Tibial artery (tissue), 4 donors: Measurements from ENCODE around the gene PSMG2.
A peak's percentile ranks its signal among the peaks of the same experiment; 100 is the strongest.

ENCODE experiments used
- DNase-seq, 2 donors: peaks; one replicate each; pipeline ENCODE4 v3.0.0-alpha.2; 2019
- H3K27ac ChIP-seq, 2 donors: fragments of 200-600 bp; sonication (generic) in 1 of 2; 1 replicate in 1 of 2; 2 replicates in 1 of 2; pipeline ENCODE4 v1.5.1; 2018 to 2019; ENCODE audit warnings: mild to moderate bottlenecking in 1 of 2
- H3K27me3 ChIP-seq, 2 donors: fragments of 200-600 bp; sonication (generic) in 1 of 2; one replicate each; pipeline versions ENCODE4 v1.5.1 to v1.6.0; 2016 to 2019
- H3K36me3 ChIP-seq, 3 donors: fragments of 200-600 bp; sonication (generic) in 2 of 3; one replicate each; pipeline ENCODE4 v1.5.1; 2016 to 2019; ENCODE audit warnings: mild to moderate bottlenecking in 2 of 3
- H3K4me1 ChIP-seq, 4 donors: fragments of 200-600 bp; sonication (generic) in 2 of 4; 1 replicate in 3 of 4; 2 replicates in 1 of 4; pipeline ENCODE4 v1.5.1; 2016 to 2019
- H3K4me3 ChIP-seq, 2 donors: fragments of 200-600 bp; sonication (generic) in 1 of 2; 1 replicate in 1 of 2; 2 replicates in 1 of 2; pipeline ENCODE4 v1.5.1; 2018 to 2019; ENCODE audit warnings: mild to moderate bottlenecking in 2 of 2
- H3K9me3 ChIP-seq, 3 donors: fragments of 200-600 bp; sonication (generic) in 1 of 3; one replicate each; pipeline ENCODE4 v1.5.1; 2016 to 2019
- CTCF ChIP-seq, 2 experiments: fragments of 200-600 bp in 1 of 2; fragments of 450-650 bp in 1 of 2; IDR thresholded peaks; one replicate each; pipeline ENCODE4 v1.5.1; 2017 to 2019; ENCODE audit warnings: antibody characterized with exemption in 2 of 2, mild to moderate bottlenecking in 1 of 2, moderate library complexity in 1 of 2
- intact Hi-C: fragments of 100-400 bp; cut with DNase I; formaldehyde crosslinking; loops from one replicate; pipeline ENCODE4 v1.15.0; 2023; ENCODE audit warnings: low total_unique reads

Gene PSMG2

GRCh38 chr18:12702221-12703095 is at the start of gene PSMG2, which contains the start of gene CEP76:
Gene PSMG2 (plus strand): TSS chr18:12703042. CDS start chr18:12703108, 66 bp downstream.
Gene CEP76 (minus strand): TSS chr18:12702723. CDS start chr18:12702548, 175 bp downstream.
- intact Hi-C loops, result no loop called here

GRCh38 chr18:12654971-12655370 is 47.9 kb upstream of the PSMG2 start:
- DNase-seq, result no peak
- no peaks in the 10 kb centered on the region for H3K27me3 ChIP-seq
- H3K4me1 ChIP-seq, result peaks cover 0 to 41% (median 19%) of the 10 kb centered on the region in 4 donors
- no peaks in the 10 kb centered on the region for H3K36me3 ChIP-seq
- TF ChIP-seq CTCF (IDR thresholded peaks at IDR 0.05), result no peak
- no peak overlapping the region for H3K4me3 ChIP-seq
- intact Hi-C loops, result loop anchor here (5.0 to 10.0 kb wide), 2 partner anchors 248 to 380 kb away; partner anchors contain the start of gene PRELID3A
- no peak overlapping the region for H3K27ac ChIP-seq
- no peaks in the 10 kb centered on the region for H3K9me3 ChIP-seq

More at GRCh38 chr18:12702221-12703095, at the start of gene PSMG2, which contains the start of gene CEP76:
- no peaks in the 10 kb centered on the region for H3K27me3 ChIP-seq
- H3K27ac ChIP-seq, result peak within 1 kb of the TSS; percentile 93 to 95
- peaks cover 0 to 38% (median 25%) of the 10 kb centered on the region in 4 donors for H3K4me1 ChIP-seq
- H3K9me3 ChIP-seq, result no peaks in the 10 kb centered on the region
- DNase-seq, result peak; percentile 88 to 93
- H3K4me3 ChIP-seq, result peak within 1 kb of the TSS; percentile 88 to 90
- no peak for TF ChIP-seq CTCF (IDR thresholded peaks at IDR 0.05)
- H3K36me3 ChIP-seq, result peaks cover 13 to 22% (median 14%) of the 10 kb centered on the region in 3 donors

- DNase-seq, result no peak
- Histone ChIP-seq H3K27me3 (no peaks in the 10 kb centered on the region), H3K36me3 (peaks cover 0 to 8% (median 0%) of the 10 kb centered on the region in 3 donors), H3K27ac (peak overlapping the region; percentile 97 to 99), H3K4me1 (peaks cover 0 to 35% (median 16%) of the 10 kb centered on the region in 4 donors), H3K9me3 (no peaks in the 10 kb centered on the region), H3K4me3 (peak overlapping the region; percentile 77 to 83)
- TF ChIP-seq CTCF (IDR thresholded peaks at IDR 0.05), result no peak
- intact Hi-C loops, result loop anchor here (5.0 to 10.0 kb wide), 2 partner anchors 249 to 382 kb away; partner anchors contain the start of gene PRELID3A
These were observed 46.3 kb upstream of the PSMG2 start for GRCh38 chr18:12656605-12656937.

GRCh38 chr18:12656938-12657683 is 45.7 kb upstream of the PSMG2 start:
- intact Hi-C loops, result loop anchor here (5.0 to 10.0 kb wide), 2 partner anchors 250 to 382 kb away; partner anchors contain the start of gene PRELID3A
- DNase-seq, result peak; percentile 36 to 74

More at GRCh38 chr18:12656938-12657683, 45.7 kb upstream of the PSMG2 start:
- no peak for TF ChIP-seq CTCF (IDR thresholded peaks at IDR 0.05)
- Histone ChIP-seq H3K27ac (peak overlapping the region; percentile 97 to 99), H3K27me3 (no peaks in the 10 kb centered on the region), H3K4me3 (peak overlapping the region; percentile 77 to 83), H3K36me3 (peaks cover 0 to 8% (median 0%) of the 10 kb centered on the region in 3 donors), H3K4me1 (peaks cover 0 to 29% (median 15%) of the 10 kb centered on the region in 4 donors), H3K9me3 (no peaks in the 10 kb centered on the region)
